GM18951 (cell line): ENCODE data around the gene CIT.

Experiments
- POLR2A ChIP-seq: IDR thresholded peaks from 4 replicates; pipeline ENCODE4 v1.6.1; 2011; ENCODE audit warnings: mild to moderate bottlenecking; ENCODE audit not compliant: insufficient read length, insufficient read depth; ENCODE audit errors: extremely low read depth
- in situ Hi-C: fragments of 300-500 bp; cut with MboI; formaldehyde crosslinking; loops from one replicate; pipeline ENCODE4 v1.12.0; 2022; ENCODE audit warnings: low sequenced_read_pairs, mixed read lengths, inconsistent platforms; ENCODE audit not compliant: unreplicated experiment

Gene CIT

DNA sequence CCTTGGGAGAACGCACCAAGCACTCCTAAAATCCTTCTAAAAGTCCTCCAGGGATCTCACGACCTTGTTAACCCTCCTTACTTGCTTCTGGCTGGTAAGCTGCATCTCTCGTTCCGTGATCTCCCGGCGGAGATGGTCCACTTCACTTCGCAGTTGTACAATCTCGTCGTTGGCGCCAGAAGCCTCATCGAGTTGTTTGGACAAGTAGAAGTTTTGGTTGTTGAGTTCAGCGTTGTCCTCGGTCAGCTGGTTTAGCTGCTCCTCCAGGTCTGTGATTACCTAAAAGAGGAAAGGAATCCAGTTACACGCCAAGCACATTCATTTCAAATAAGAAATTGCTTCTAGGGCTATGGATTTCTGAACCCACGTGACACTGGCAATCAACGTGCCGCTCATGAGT lies 142.0 kb downstream of the CIT start:
- in situ Hi-C loops, result no loop called here
- no peak for TF ChIP-seq POLR2A

DNA sequence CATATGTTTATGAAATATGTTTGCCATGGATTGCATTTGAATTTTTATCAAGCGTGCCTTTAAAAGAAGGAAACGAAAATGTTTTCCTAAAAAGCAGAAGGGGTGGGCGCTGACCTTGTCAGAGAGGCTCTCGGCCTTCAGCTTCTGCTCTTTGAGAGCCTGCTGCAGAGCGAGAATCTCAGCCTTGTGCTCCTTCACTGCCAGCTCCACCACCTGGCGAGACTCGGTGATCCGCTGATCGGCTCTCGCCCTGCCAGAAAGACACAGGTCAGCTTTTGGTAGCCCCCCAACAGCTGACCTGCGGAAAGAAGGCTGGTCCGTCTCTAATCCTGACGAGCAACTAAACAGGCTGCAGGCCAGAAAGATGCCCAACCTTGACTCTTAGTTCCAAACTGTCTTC lies 146.7 kb downstream of the CIT start:
- no peak for TF ChIP-seq POLR2A
- in situ Hi-C loops, result no loop called here

- no peak for TF ChIP-seq POLR2A
- in situ Hi-C loops, result no loop called here
Measured at GRCh38 chr12:119729871-119730270, 147.2 kb downstream of the CIT start.

DNA sequence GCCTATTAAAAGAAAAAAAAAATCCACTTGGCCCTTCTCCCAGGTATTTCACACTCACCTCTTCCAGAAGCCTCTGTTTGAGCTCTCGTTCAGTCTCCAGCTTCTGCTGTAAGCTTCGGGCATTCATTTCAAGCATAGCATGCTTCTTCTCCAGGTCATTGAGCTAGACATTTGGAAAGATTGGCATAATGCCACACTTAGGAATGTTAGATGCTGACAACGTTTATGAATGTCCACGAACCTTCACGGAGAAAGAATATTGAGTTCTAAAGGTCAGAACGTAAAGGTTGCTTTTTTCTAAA lies 148.7 kb downstream of the CIT start:
- in situ Hi-C loops, result no loop called here
- no peak for TF ChIP-seq POLR2A

GRCh38 chr12:119727600-119728443 lies 149.3 kb downstream of the CIT start:
- in situ Hi-C loops, result no loop called here
- TF ChIP-seq POLR2A, result no peak

- in situ Hi-C loops, result no loop called here
- no peak for TF ChIP-seq POLR2A
Measured at GRCh38 chr12:119725523-119725922, 151.6 kb downstream of the CIT start.

GRCh38 chr12:119721306-119721705 lies 155.8 kb downstream of the CIT start:
- in situ Hi-C loops, result no loop called here
- no peak for TF ChIP-seq POLR2A

DNA sequence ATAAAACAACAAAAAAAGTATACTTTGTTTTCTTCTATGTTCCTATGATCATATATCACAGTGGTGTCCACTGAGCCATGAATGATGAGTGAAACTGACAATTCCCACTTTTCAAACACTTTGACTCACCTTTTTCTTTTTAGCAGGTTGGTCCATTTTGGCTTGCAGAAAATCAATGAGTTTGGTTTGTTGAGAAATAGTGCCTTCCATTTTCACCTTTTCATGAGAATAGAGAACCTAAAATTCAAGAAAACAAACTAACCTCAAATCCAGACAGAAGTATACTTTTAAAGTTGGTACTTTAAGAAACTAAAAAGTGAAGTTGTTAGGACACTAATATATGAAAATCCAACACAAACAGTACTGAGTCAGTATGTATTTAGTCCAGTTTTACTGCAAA lies 156.8 kb downstream of the CIT start:
- no peak for TF ChIP-seq POLR2A
- in situ Hi-C loops, result no loop called here

DNA sequence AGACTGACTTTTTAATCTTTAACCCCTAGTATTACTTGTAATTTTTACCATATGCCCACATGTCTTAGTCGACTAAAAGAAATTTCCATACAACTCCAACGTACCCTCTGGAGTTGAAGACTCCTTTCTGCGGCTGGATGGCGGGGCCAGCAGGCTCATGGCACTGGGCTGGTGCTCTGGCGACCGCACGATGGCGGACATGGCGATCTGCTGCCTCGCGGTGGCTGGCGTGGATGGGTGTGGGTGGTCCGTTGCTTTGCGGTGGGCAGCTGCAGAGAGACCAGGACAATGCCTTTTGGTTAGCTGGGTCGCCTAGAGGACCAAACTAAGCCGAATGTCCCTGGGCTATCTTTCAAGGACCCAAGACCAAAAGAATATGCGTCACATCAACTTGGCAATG lies 159.0 kb downstream of the CIT start:
- in situ Hi-C loops, result no loop called here
- no peak for TF ChIP-seq POLR2A

- TF ChIP-seq POLR2A, result no peak
- in situ Hi-C loops, result no loop called here
Measured at GRCh38 chr12:119715268-119715620, 161.9 kb downstream of the CIT start.

DNA sequence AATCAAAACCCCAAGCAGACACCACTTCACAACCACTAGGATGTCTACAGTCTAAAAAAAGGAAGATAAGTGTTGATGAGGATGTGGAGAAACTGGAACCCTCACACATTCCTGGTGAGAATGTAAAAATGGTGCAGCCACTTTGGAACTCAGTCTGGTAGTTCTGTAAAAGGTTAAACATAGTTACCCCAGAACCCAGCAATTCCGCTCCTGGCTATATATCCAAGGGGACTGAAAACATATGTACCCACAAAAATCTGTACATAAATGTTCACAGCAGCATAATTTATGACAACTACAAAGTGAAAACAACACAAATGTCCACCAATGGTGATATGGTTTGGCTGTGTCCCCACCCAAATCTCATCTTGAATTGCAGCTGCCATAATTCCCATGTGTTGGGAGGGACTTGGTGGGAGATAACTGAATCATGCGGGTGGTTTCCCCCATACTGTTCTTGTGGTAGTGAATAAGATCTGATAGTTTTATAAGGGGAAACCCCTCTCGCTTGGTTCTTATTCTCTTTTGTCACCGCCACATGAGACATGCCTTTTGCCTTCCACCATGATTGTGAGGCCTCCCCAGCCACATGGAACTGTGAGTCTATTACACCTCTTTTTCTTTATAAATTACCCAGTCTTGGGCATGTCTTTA lies 162.4 kb downstream of the CIT start:
- in situ Hi-C loops, result no loop called here
- TF ChIP-seq POLR2A, result no peak

- in situ Hi-C loops, result no loop called here
- no peak for TF ChIP-seq POLR2A
Measured at GRCh38 chr12:119713551-119714031, 163.5 kb downstream of the CIT start.

- in situ Hi-C loops, result no loop called here
- no peak for TF ChIP-seq POLR2A
Measured at GRCh38 chr12:119712721-119713120, 164.4 kb downstream of the CIT start.

DNA sequence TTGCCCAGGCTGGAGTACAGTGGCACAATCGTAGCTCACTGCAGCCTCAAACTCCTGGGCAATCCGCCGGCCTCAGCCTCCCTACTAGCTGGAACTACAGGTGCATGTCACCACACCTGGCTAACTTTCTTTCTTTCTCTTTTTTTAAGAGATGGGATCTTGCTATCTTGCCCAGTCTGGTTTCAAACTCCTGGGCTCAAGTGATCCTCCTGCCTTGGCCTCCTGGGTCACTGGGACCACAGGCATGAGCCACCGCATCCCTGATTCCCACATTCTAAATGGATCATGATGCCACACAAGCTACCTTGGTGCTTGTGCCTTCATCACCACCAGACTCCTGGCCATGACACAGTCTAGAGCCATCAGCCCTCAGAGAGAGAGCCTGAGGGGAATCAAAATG lies 165.4 kb downstream of the CIT start:
- in situ Hi-C loops, result no loop called here
- TF ChIP-seq POLR2A, result no peak

DNA sequence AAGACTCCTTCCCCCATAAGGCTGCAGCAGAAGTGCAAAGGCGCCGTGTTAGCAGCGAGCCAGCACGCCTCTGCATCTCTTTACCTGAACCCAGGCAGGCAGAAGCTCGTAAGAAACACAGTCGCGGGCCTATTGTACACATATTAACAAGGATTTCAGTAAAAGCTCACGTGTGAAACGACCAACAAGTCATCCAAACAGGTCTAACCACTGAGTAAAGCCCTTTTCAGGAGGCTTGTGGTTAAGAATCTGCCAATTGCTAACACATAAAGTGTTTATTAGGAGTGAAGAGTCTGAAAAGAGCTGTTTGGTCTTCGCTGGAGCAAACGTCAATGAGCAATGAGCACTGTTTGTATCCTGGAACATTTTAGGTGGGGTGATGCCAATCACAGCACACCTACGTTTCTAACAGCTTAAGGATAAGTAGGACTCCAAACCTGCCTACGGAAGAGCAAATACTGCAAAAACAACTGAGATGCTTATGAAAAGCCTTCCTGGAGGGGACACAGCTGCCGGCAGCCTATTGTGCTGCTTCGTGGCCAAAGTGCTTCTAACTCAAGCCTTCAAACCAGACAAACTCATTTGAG lies 166.1 kb downstream of the CIT start:
- no peak for TF ChIP-seq POLR2A
- in situ Hi-C loops, result no loop called here
